Vagina (tissue), 2 donors: ENCODE results near the gene EIPR1.

ENCODE experiments used
- POLR2A ChIP-seq, 2 donors: fragments of 450-650 bp; IDR thresholded peaks; one replicate each; pipeline ENCODE4 v1.6.1; 2017; ENCODE audit warnings: antibody characterized with exemption in 2 of 2, mild to moderate bottlenecking in 2 of 2, moderate library complexity in 2 of 2
- POLR2AphosphoS5 ChIP-seq, 2 donors: sonication (generic); formaldehyde crosslinking; IDR thresholded peaks; one replicate each; pipeline ENCODE4 v1.9.0; 2017; ENCODE audit warnings: antibody characterized with exemption in 2 of 2, mild to moderate bottlenecking in 2 of 2, low read depth in 1 of 2; ENCODE audit not compliant: insufficient read depth in 1 of 2
- TF ChIP-seq, protein P1 (sequence below), 3 experiments: fragments of 450-650 bp in 2 of 3; fragments of 200-600 bp in 1 of 3; sonication (generic) in 1 of 3; IDR thresholded peaks; one replicate each; pipeline ENCODE4 v1.5.1; 2017 to 2019; ENCODE audit warnings: antibody characterized with exemption in 3 of 3, mild to moderate bottlenecking in 2 of 3, moderate library complexity in 2 of 3

DNA sequence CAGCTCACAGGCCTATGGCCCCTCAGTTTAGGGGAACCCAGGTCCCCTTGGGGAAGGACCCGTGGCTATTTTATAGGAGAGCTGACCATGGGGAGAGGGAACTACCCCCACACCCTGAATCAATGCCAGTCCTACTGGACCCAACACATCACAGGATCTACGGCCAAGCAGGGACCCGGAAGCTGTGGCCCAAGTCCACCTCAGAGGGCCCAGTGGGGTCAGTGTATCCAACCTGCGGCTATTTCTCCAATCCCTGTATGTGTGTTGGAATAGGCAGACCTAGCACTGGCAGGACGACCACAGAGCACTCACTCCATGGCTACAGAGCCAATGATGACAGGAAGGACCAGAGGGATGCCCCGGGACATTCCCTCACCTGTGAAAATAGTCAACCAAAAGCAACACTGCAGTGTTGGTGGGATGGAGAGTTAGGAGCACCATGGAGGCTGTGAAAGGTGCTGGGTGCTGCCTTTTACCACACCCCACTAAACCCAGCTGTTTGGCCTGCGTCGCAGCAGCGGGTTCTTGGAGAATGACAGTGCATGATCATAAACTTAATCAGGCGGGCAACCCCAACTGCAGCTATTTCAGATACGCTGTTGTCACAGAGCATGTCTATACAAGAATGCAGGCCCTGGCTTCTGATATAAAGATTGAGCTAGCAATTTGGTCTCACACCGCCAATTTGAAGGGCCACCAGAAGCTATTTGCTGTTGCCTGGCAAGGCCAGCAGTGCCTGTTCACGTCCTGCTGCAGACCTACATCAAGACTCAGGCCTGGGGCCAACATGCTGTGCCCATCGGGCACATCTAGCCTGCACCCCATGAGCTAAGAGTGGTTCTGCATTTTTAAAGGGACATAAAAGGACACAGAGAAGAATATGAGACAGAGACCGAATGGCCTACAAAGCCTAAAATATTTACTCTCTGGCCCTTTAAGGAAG, 110.4 kb downstream of the EIPR1 start:
- TF ChIP-seq, protein P1, sequence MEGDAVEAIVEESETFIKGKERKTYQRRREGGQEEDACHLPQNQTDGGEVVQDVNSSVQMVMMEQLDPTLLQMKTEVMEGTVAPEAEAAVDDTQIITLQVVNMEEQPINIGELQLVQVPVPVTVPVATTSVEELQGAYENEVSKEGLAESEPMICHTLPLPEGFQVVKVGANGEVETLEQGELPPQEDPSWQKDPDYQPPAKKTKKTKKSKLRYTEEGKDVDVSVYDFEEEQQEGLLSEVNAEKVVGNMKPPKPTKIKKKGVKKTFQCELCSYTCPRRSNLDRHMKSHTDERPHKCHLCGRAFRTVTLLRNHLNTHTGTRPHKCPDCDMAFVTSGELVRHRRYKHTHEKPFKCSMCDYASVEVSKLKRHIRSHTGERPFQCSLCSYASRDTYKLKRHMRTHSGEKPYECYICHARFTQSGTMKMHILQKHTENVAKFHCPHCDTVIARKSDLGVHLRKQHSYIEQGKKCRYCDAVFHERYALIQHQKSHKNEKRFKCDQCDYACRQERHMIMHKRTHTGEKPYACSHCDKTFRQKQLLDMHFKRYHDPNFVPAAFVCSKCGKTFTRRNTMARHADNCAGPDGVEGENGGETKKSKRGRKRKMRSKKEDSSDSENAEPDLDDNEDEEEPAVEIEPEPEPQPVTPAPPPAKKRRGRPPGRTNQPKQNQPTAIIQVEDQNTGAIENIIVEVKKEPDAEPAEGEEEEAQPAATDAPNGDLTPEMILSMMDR (IDR thresholded peaks at IDR 0.05), result no peak
- TF ChIP-seq POLR2A (IDR thresholded peaks at IDR 0.05) (no peak), POLR2AphosphoS5 (IDR thresholded peaks at IDR 0.05; ENCODE audit: insufficient read depth in 1 of 2, low read depth in 1 of 2) (no peak)
